GM06990 (cell line): Measurements from ENCODE around the gene BBX.

Experiments used
- DNase-seq: peaks from one replicate; pipeline ENCODE4 v3.0.0-alpha.2; 2011; ENCODE audit not compliant: insufficient read length; ENCODE audit errors: extremely low read depth
- H3K27me3 ChIP-seq: replicated peaks from 2 replicates; pipeline ENCODE4 v1.6.0; 2011; ENCODE audit warnings: low read length; ENCODE audit not compliant: control insufficient read depth, insufficient read depth
- H3K36me3 ChIP-seq: 2 replicates; pipeline ENCODE4 v1.5.1; 2011; ENCODE audit warnings: low read length; ENCODE audit not compliant: control insufficient read depth, insufficient read depth
- H3K4me3 ChIP-seq: replicated peaks from 2 replicates; pipeline ENCODE4 v1.5.1; 2011; ENCODE audit warnings: low read depth, mild to moderate bottlenecking, control low read depth, low read length
- TF ChIP-seq, protein P1 (sequence below): IDR thresholded peaks from 2 replicates; pipeline ENCODE4 v1.5.1; 2011; ENCODE audit warnings: low read length, control low read depth, mild to moderate bottlenecking, inconsistent platforms; ENCODE audit not compliant: insufficient read depth, poor library complexity, severe bottlenecking

Gene BBX

DNA sequence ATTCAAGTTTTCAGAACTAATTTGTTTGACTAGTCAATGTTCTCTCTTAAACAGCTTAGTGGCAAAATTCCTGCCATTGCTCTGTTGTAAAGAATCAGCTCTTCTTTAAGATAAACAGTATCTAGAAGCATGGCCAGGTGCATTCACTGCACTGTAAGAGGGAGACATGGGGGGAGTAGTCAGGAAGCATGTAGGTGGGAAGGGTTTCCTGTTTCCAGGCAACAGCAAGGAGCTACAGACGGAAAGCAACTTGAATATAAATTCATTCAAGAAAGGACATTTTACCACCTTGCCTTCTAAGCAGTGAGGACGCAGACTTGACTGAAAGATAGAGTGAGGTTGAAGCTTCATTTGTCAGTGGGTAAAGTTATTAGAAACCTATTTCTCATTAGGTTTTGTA is 55.3 kb downstream of the BBX start:
- H3K4me3 ChIP-seq = no peak overlapping the region
- TF ChIP-seq, protein P1, sequence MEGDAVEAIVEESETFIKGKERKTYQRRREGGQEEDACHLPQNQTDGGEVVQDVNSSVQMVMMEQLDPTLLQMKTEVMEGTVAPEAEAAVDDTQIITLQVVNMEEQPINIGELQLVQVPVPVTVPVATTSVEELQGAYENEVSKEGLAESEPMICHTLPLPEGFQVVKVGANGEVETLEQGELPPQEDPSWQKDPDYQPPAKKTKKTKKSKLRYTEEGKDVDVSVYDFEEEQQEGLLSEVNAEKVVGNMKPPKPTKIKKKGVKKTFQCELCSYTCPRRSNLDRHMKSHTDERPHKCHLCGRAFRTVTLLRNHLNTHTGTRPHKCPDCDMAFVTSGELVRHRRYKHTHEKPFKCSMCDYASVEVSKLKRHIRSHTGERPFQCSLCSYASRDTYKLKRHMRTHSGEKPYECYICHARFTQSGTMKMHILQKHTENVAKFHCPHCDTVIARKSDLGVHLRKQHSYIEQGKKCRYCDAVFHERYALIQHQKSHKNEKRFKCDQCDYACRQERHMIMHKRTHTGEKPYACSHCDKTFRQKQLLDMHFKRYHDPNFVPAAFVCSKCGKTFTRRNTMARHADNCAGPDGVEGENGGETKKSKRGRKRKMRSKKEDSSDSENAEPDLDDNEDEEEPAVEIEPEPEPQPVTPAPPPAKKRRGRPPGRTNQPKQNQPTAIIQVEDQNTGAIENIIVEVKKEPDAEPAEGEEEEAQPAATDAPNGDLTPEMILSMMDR = no peak
- no peaks in the 10 kb centered on the region for H3K36me3 ChIP-seq
- no peaks in the 10 kb centered on the region for H3K27me3 ChIP-seq
- DNase-seq = no peak

DNA sequence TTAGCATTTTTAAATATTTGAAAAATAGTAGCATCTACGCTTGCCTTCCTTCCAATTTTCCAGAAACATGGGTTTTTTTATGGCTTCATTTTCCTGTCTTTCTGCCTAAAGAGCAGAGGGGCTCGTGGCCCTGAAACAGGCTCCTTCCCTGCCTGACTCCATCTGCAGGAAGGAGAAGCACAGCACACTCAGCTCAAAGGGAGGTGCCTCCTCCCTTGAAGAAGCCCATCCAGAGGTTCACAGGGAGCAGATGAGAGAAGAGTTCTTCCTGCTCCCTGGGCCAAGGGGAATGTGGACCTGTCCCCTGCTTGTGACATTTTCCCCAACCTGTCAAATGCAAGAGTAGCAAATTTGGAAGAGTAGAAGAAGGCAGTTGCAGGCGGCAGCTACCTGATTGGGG is 55.8 kb downstream of the BBX start:
- no peaks in the 10 kb centered on the region for H3K27me3 ChIP-seq
- TF ChIP-seq, protein P1 = no peak
- no peaks in the 10 kb centered on the region for H3K36me3 ChIP-seq
- DNase-seq = no peak
- H3K4me3 ChIP-seq = no peak overlapping the region

DNA sequence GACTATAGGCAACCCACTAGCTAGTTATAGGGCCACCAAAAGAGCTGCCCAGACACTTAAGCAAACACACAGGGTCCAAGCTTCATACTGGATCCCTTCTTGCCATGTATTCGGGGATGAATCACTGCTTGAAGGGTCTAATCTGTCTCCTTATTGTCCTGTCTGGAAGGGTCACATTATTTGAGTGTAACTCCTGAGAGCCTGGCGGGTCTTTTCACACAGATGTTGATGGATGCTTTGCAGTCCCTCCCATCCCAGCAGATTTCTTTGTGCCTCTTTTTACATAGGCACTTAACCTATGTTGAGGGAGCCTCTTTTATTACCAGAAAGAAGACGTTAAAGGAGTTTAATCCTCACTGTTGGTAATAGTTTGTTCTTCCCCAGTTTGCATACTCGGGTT is 56.6 kb downstream of the BBX start:
- H3K27me3 ChIP-seq = no peaks in the 10 kb centered on the region
- no peak overlapping the region for H3K4me3 ChIP-seq
- H3K36me3 ChIP-seq = no peaks in the 10 kb centered on the region
- no peak for DNase-seq
- TF ChIP-seq, protein P1 = no peak

DNA sequence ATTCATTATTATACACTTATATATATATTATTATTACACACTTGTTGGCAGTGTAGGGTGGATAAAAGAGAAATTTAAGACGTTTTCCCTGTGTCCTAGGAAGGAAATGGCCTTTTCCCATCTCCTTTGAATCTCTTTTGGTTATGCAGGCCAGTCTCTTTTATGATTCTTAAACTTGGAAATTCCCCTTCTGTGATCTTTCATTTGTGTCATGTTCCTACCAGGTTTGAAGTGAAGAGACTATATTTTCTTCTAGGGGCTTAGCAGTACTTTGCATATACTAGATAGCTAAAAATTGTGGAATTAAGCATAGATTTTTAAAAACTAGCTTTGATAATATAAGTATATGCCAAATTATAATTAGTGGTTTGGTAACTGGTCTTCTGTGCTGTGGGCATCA is 58.5 kb downstream of the BBX start:
- TF ChIP-seq, protein P1 = no peak
- no peak for DNase-seq
- Histone ChIP-seq H3K27me3 (no peaks in the 10 kb centered on the region), H3K4me3 (no peak overlapping the region), H3K36me3 (no peaks in the 10 kb centered on the region)

DNA sequence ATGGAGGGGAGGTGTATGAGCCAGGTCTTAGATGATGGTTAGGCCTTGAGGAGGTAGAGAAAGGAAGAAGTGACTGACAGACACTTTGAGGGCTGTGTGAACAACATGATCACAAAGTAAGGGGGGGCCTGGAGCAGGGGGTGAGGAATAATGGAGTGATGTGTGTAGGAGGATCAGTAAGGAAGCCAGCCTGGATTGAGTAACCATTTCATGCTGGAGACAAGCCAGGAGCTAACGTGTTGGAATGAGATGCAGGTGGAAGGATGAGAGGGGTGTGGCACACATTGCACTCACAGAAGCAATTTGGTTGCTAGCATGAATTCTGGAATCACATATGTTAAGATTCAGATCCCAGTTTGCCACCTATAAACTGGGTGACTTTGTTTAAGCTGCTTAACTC is 65.5 kb downstream of the BBX start:
- Histone ChIP-seq H3K36me3 (no peaks in the 10 kb centered on the region), H3K27me3 (no peaks in the 10 kb centered on the region), H3K4me3 (no peak overlapping the region)
- no peak for DNase-seq
- TF ChIP-seq, protein P1 = no peak

DNA sequence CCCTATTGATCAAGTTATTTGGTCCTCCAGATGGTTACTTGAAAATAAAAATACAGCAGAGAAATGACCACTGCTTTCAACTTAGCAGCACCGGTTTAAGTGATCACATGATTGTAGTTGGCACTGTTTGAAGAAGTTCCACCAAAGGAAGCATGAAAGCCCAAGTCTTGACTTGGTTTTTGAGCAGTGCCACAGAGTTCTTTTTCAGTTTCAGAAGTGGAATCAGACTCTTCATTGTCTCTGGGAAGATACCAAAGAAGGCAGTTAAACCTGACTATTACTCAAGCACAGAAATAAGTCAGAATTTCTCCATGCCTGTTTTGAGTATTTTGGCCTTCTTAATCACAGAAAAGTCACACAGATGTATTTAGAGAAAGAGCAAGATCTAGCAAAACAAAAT is 66.7 kb downstream of the BBX start:
- no peak for DNase-seq
- H3K36me3 ChIP-seq = no peaks in the 10 kb centered on the region
- TF ChIP-seq, protein P1 = no peak
- H3K4me3 ChIP-seq = no peak overlapping the region
- H3K27me3 ChIP-seq = no peaks in the 10 kb centered on the region
